ENCODE measurements around the gene PRR18. TPM values are rescaled to one million over a fixed set of nuclear protein-coding genes. Genes with fewer than 3 reads are reported as not detected.

Gene PRR18
- total RNA-seq, 1 donor from 2014 or later = under 0.01 TPM

DNA sequence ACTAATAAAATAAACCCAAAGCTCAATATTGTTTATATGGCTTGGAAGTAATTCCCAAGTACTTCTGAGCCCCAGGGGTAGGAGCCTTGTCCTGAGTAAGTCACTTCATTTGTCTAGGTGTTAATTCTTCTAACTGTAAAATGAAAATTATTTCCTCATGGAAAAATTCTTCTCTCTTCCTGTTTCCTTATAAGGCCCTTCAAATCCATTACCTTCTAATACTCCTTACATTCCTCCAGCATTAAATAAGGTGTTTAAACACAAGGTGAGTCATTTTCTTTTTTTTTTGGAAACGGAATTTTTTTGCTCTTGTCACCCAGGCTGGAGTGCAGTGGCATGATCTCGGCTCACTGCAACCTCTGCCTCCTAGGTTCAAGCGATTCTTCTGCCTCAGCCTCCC, 41.9 kb downstream of the PRR18 start:
- no peaks in the 10 kb centered on the region for H3K36me3 ChIP-seq (ENCODE audit: control insufficient read depth, insufficient read depth, low read length)
- peaks cover 3% of the 10 kb centered on the region for H3K27me3 ChIP-seq (ENCODE audit: control insufficient read depth, insufficient read depth, low read length)
- FAIRE-seq (no peak), DNase-seq (ENCODE audit: low read depth) (peak; percentile 66)
- TF ChIP-seq CTCF (IDR thresholded peaks at IDR 0.05; ENCODE audit: insufficient read depth, low read length, severe bottlenecking) = no peak
- H3K4me3 ChIP-seq (ENCODE audit: low read depth, low read length) = no peak overlapping the region

- no peak for FAIRE-seq
Observed at GRCh38 chr6:166262743-166263515, 45.3 kb downstream of the PRR18 start.

GRCh38 chr6:166259296-166259977, 48.8 kb downstream of the PRR18 start:
- Histone ChIP-seq H3K36me3 (ENCODE audit: control insufficient read depth, insufficient read depth, low read length) (no peaks in the 10 kb centered on the region), H3K27me3 (ENCODE audit: control insufficient read depth, insufficient read depth, low read length) (no peaks in the 10 kb centered on the region), H3K4me3 (ENCODE audit: low read depth, low read length) (no peak overlapping the region)
- no peak for TF ChIP-seq CTCF (IDR thresholded peaks at IDR 0.05; ENCODE audit: insufficient read depth, low read length, severe bottlenecking)
- no peak for DNase-seq (ENCODE audit: low read depth)
- peak; percentile 75 for FAIRE-seq

More at GRCh38 chr6:166262743-166263515, 45.3 kb downstream of the PRR18 start:
- DNase-seq (ENCODE audit: low read depth) = no peak
- Histone ChIP-seq H3K4me3 (ENCODE audit: low read depth, low read length) (no peak overlapping the region), H3K27me3 (ENCODE audit: control insufficient read depth, insufficient read depth, low read length) (no peaks in the 10 kb centered on the region), H3K36me3 (ENCODE audit: control insufficient read depth, insufficient read depth, low read length) (no peaks in the 10 kb centered on the region)
- TF ChIP-seq CTCF (IDR thresholded peaks at IDR 0.05; ENCODE audit: insufficient read depth, low read length, severe bottlenecking) = no peak

GRCh38 chr6:166258854-166259276, 49.3 kb downstream of the PRR18 start:
- TF ChIP-seq CTCF (IDR thresholded peaks at IDR 0.05; ENCODE audit: insufficient read depth, low read length, severe bottlenecking) = no peak
- Histone ChIP-seq H3K27me3 (ENCODE audit: control insufficient read depth, insufficient read depth, low read length) (peaks cover under 1% of the 10 kb centered on the region), H3K36me3 (ENCODE audit: control insufficient read depth, insufficient read depth, low read length) (no peaks in the 10 kb centered on the region), H3K4me3 (ENCODE audit: low read depth, low read length) (no peak overlapping the region)
- no peak for FAIRE-seq
- no peak for DNase-seq (ENCODE audit: low read depth)

GRCh38 chr6:166257911-166258318, 50.3 kb downstream of the PRR18 start:
- no peak for TF ChIP-seq CTCF (IDR thresholded peaks at IDR 0.05; ENCODE audit: insufficient read depth, low read length, severe bottlenecking)
- FAIRE-seq (no peak), DNase-seq (ENCODE audit: low read depth) (peak; percentile 29)
- Histone ChIP-seq H3K27me3 (ENCODE audit: control insufficient read depth, insufficient read depth, low read length) (peaks cover 3% of the 10 kb centered on the region), H3K4me3 (ENCODE audit: low read depth, low read length) (no peak overlapping the region), H3K36me3 (ENCODE audit: control insufficient read depth, insufficient read depth, low read length) (no peaks in the 10 kb centered on the region)

Other genes with a start within 250 kb of the PRR18 start
- not detected in 2 replicates for gene TBXT, start 140.5 kb downstream of the PRR18 start, total RNA-seq
- gene SFT2D1, start 34.2 kb upstream of the PRR18 start, total RNA-seq = 47.9 and 61.6 TPM in 2 replicates
- 32.3 and 40.5 TPM in 2 replicates for gene MPC1, start 74.5 kb upstream of the PRR18 start, total RNA-seq